GM12891 (cell line): Measurements from ENCODE around the gene CPE.

Experiments used
- PAX5 ChIP-seq: IDR thresholded peaks from 2 replicates; pipeline ENCODE4 v1.6.1; 2011; ENCODE audit warnings: low read length, moderate library complexity, mild to moderate bottlenecking; ENCODE audit not compliant: insufficient read depth, severe bottlenecking
- POLR2A ChIP-seq: IDR thresholded peaks from 2 replicates; pipeline ENCODE4 v1.6.1; 2011; ENCODE audit warnings: low read depth, low read length, control low read depth
- POLR2AphosphoS5 ChIP-seq: IDR thresholded peaks from 2 replicates; pipeline ENCODE4 v1.6.1; 2011; ENCODE audit warnings: low read depth, low read length, control low read depth
- POU2F2 ChIP-seq: IDR thresholded peaks from 2 replicates; pipeline ENCODE4 v1.6.1; 2011; ENCODE audit warnings: low read depth, mild to moderate bottlenecking, control low read depth, low read length, moderate library complexity
- TAF1 ChIP-seq: IDR thresholded peaks from 2 replicates; pipeline ENCODE4 v1.6.1; 2011; ENCODE audit warnings: low read depth, low read length, control low read depth

GRCh38 chr4:165393051-165393450 is 14.2 kb downstream of the CPE start:
- no peak for TF ChIP-seq POLR2AphosphoS5
- TF ChIP-seq POLR2A, result no peak
- TF ChIP-seq TAF1, result no peak
- TF ChIP-seq POU2F2, result no peak
- TF ChIP-seq PAX5, result no peak
